GM19395 (cell line): ENCODE measurements around the gene BEX3.

Experiments
- ATAC-seq: cut with Tn5 transposase; IDR thresholded peaks from one replicate; pipeline ENCODE4 v1.9.1; 2021; ENCODE audit warnings: mild to moderate bottlenecking, moderate library complexity; ENCODE audit not compliant: unreplicated experiment

The BEX3 gene

GRCh38 chrX:103417933-103418332, 41.6 kb downstream of the BEX3 start:
- no peak for ATAC-seq

- no peak for ATAC-seq
Measured at GRCh38 chrX:103418811-103419340, 42.5 kb downstream of the BEX3 start.

- no peak for ATAC-seq
Measured at GRCh38 chrX:103423955-103424638, 47.8 kb downstream of the BEX3 start.
